H9 (cell line): Measurements from ENCODE around the gene MAN1A1. TPM values are rescaled to one million over a fixed set of nuclear protein-coding genes. Genes with fewer than 3 reads are reported as not detected.

Source experiments
- DNase-seq: peaks from one replicate; pipeline ENCODE4 v3.0.0-alpha.2; 2017
- H2AFZ ChIP-seq: one replicate; pipeline ENCODE4 v1.6.1; 2013; ENCODE audit warnings: mild to moderate bottlenecking, low read length, control low read depth, moderate library complexity
- H2AK5ac ChIP-seq: 2 replicates; pipeline ENCODE4 v1.6.1; 2013; ENCODE audit warnings: low read length, control low read depth, mixed read lengths; ENCODE audit not compliant: insufficient read length
- H2BK120ac ChIP-seq: one replicate; pipeline ENCODE4 v1.6.1; 2013; ENCODE audit warnings: low read depth, mild to moderate bottlenecking, low read length, control low read depth, inconsistent platforms; ENCODE audit not compliant: poor library complexity, severe bottlenecking
- H2BK12ac ChIP-seq: 2 replicates; pipeline ENCODE4 v1.6.1; 2013; ENCODE audit warnings: low read length, control low read depth, mixed read lengths, low read depth; ENCODE audit not compliant: insufficient read length
- H2BK15ac ChIP-seq: 2 replicates; pipeline ENCODE4 v1.6.1; 2013; ENCODE audit warnings: low read depth, low read length, control low read depth
- H2BK20ac ChIP-seq: one replicate; pipeline ENCODE4 v1.6.1; 2013; ENCODE audit warnings: low read depth, mild to moderate bottlenecking, low read length, control low read depth, inconsistent platforms; ENCODE audit not compliant: poor library complexity, severe bottlenecking
- H2BK5ac ChIP-seq: 2 replicates; pipeline ENCODE4 v1.6.1; 2013; ENCODE audit warnings: low read length, control low read depth, mixed read lengths; ENCODE audit not compliant: insufficient read length
- H3K14ac ChIP-seq: 2 replicates; pipeline ENCODE4 v1.6.1; 2013; ENCODE audit warnings: low read length, control low read depth; ENCODE audit not compliant: insufficient read depth
- H3K18ac ChIP-seq: 2 replicates; pipeline ENCODE4 v1.6.1; 2013; ENCODE audit warnings: low read depth, mild to moderate bottlenecking, mixed read lengths, low read length, control low read depth; ENCODE audit not compliant: insufficient read length
- H3K23ac ChIP-seq: 2 replicates; pipeline ENCODE4 v1.6.1; 2013; ENCODE audit warnings: low read length, control low read depth, mixed read lengths, low read depth; ENCODE audit not compliant: insufficient read length
- H3K23me2 ChIP-seq: 2 replicates; pipeline ENCODE4 v1.6.1; 2013; ENCODE audit warnings: low read depth, mild to moderate bottlenecking, mixed read lengths, low read length, control low read depth; ENCODE audit not compliant: insufficient read length, poor library complexity, severe bottlenecking
- H3K27ac ChIP-seq: 2 replicates; pipeline ENCODE4 v1.5.1; 2013; ENCODE audit warnings: low read length, control low read depth, mixed read lengths, low read depth; ENCODE audit not compliant: insufficient read length
- H3K27me3 ChIP-seq: 2 replicates; pipeline ENCODE4 v1.6.1; 2013; ENCODE audit warnings: low read length, control low read depth, inconsistent platforms; ENCODE audit not compliant: insufficient read depth
- H3K4ac ChIP-seq: 2 replicates; pipeline ENCODE4 v1.6.1; 2013; ENCODE audit warnings: low read depth, mild to moderate bottlenecking, control low read depth, inconsistent platforms, low read length, moderate library complexity
- H3K4me1 ChIP-seq: 2 replicates; pipeline ENCODE4 v1.6.1; 2013; ENCODE audit warnings: low read length, control low read depth, inconsistent platforms; ENCODE audit not compliant: insufficient read depth
- H3K4me2 ChIP-seq: 2 replicates; pipeline ENCODE4 v1.6.1; 2013; ENCODE audit warnings: low read length, control low read depth, mixed read lengths; ENCODE audit not compliant: insufficient read length, insufficient read depth
- H3K56ac ChIP-seq: 2 replicates; pipeline ENCODE4 v1.6.1; 2013; ENCODE audit warnings: low read depth, mild to moderate bottlenecking, mixed read lengths, low read length, control low read depth; ENCODE audit not compliant: insufficient read length
- H3K79me1 ChIP-seq: 2 replicates; pipeline ENCODE4 v1.6.1; 2013; ENCODE audit warnings: low read depth, mild to moderate bottlenecking, moderate library complexity, low read length, control low read depth, inconsistent platforms; ENCODE audit not compliant: insufficient read depth, poor library complexity, severe bottlenecking
- H3K79me2 ChIP-seq: 2 replicates; pipeline ENCODE4 v1.6.1; 2013; ENCODE audit warnings: low read length, control low read depth, inconsistent platforms; ENCODE audit not compliant: insufficient read depth
- H3K9ac ChIP-seq: 2 replicates; pipeline ENCODE4 v1.6.1; 2013; ENCODE audit warnings: low read length, control low read depth, mixed read lengths; ENCODE audit not compliant: insufficient read length; ENCODE audit errors: extremely low read depth
- H3K9me3 ChIP-seq: one replicate; pipeline ENCODE4 v1.6.1; 2013; ENCODE audit warnings: low read depth, low read length, inconsistent platforms; ENCODE audit not compliant: control insufficient read depth
- H3T11ph ChIP-seq: one replicate; pipeline ENCODE4 v1.6.1; 2013; ENCODE audit warnings: mild to moderate bottlenecking, low read length, control low read depth, inconsistent platforms
- H4K20me1 ChIP-seq: one replicate; pipeline ENCODE4 v1.6.1; 2013; ENCODE audit not compliant: control insufficient read depth, insufficient read length, insufficient read depth
- H4K5ac ChIP-seq: 2 replicates; pipeline ENCODE4 v1.6.1; 2013; ENCODE audit warnings: low read depth, mild to moderate bottlenecking, mixed read lengths, low read length, control low read depth; ENCODE audit not compliant: insufficient read length
- H4K8ac ChIP-seq: replicated peaks from 2 replicates; pipeline ENCODE4 v1.6.1; 2013; ENCODE audit warnings: low read length, control low read depth, mixed read lengths, low read depth; ENCODE audit not compliant: insufficient read length
- H4K91ac ChIP-seq: 2 replicates; pipeline ENCODE4 v1.6.1; 2013; ENCODE audit warnings: low read depth, mild to moderate bottlenecking, moderate library complexity, mixed read lengths, low read length, control low read depth; ENCODE audit not compliant: insufficient read length
- H3K27ac Mint-ChIP-seq, 3 experiments: 2 replicates in 2 of 3; 3 replicates in 1 of 3; pipeline ENCODE4 v1.8.0; 2020 to 2021; ENCODE audit warnings: mixed read lengths in 3 of 3, mild to moderate bottlenecking in 1 of 3, moderate library complexity in 1 of 3
- H3K27me3 Mint-ChIP-seq: 2 replicates; pipeline ENCODE4 v1.8.0; 2021; ENCODE audit warnings: low read depth, mild to moderate bottlenecking, moderate library complexity, mixed read lengths
- H3K36me3 Mint-ChIP-seq, 3 experiments: 2 replicates in 2 of 3; 3 replicates in 1 of 3; pipeline ENCODE4 v1.8.0; 2020 to 2021; ENCODE audit warnings: low read depth in 3 of 3, mixed read lengths in 3 of 3; ENCODE audit not compliant: insufficient read depth in 1 of 3
- H3K4me1 Mint-ChIP-seq, 2 experiments: 2 replicates each; pipeline ENCODE4 v1.8.0; 2020; ENCODE audit warnings: mixed read lengths in 2 of 2
- H3K4me3 Mint-ChIP-seq, 2 experiments: 2 replicates in 1 of 2; 3 replicates in 1 of 2; pipeline ENCODE4 v1.8.0; 2020 to 2021; ENCODE audit warnings: mild to moderate bottlenecking in 2 of 2, mixed read lengths in 2 of 2, moderate library complexity in 1 of 2
- H3K9me3 Mint-ChIP-seq, 2 experiments: 2 replicates in 1 of 2; 3 replicates in 1 of 2; pipeline ENCODE4 v1.8.0; 2020; ENCODE audit warnings: mild to moderate bottlenecking in 2 of 2, mixed read lengths in 2 of 2, moderate library complexity in 1 of 2
- CTCF ChIP-seq: fragments of 200-600 bp; sonication (generic); conservative IDR thresholded peaks from 3 replicates; pipeline ENCODE4 v1.8.0; 2021; ENCODE audit warnings: antibody characterized with exemption, mild to moderate bottlenecking
- WGBS: extraction: QIAGEN DNeasy Blood & Tissue Kit; methylation state at CpG from one replicate; pipeline ENCODE4 v1.1.7; 2013; ENCODE audit warnings: missing lambda C conversion rate, low lambda C conversion rate, mixed read lengths; ENCODE audit not compliant: insufficient read length; ENCODE audit errors: extremely low coverage; 5-methylcytosine and 5-hydroxymethylcytosine counted together
- total RNA-seq: library from RNA; stranded (reverse); gene quantifications from 2 replicates; pipeline ENCODE4 v1.2.1, GENCODE V29; 2021

Gene MAN1A1
- total RNA-seq, 1 experiment from 2014 or later = 1.6 TPM

- Histone ChIP-seq H2BK5ac (no peak overlapping the region), H3K27me3 (no peaks in the 10 kb centered on the region), H3K79me1 (no peaks in the 10 kb centered on the region), H3K23me2 (no peaks in the 10 kb centered on the region), H3K9ac (no peak overlapping the region), H3K4me1 (no peaks in the 10 kb centered on the region), H4K8ac (no peak overlapping the region), H3K4ac (no peak overlapping the region), H3K4me2 (no peak overlapping the region), H2BK12ac (no peak overlapping the region), H3K56ac (no peak overlapping the region), H2AFZ (no peak overlapping the region), H2BK15ac (no peak overlapping the region), H3K14ac (no peak overlapping the region), H3T11ph (no peak overlapping the region), H3K79me2 (no peaks in the 10 kb centered on the region), H3K9me3 (no peaks in the 10 kb centered on the region), H2BK20ac (no peak overlapping the region), H2AK5ac (no peak overlapping the region), H4K20me1 (no peaks in the 10 kb centered on the region), H2BK120ac (no peak overlapping the region), H4K91ac (no peak overlapping the region), H4K5ac (no peak overlapping the region), H3K27ac (no peak overlapping the region), H3K18ac (no peak overlapping the region), H3K23ac (no peak overlapping the region)
- Mint-ChIP-seq H3K36me3 (no peaks in the 10 kb centered on the region; a peak in 1 of 7 replicates), H3K27me3 (no peaks in the 10 kb centered on the region; the same call in 1 of the 2 replicates), H3K4me3 (no peak overlapping the region), H3K4me1 (peaks cover 11 to 17% of the 10 kb centered on the region in 2 experiments; a peak in 3 of 4 replicates), H3K27ac (no peak overlapping the region), H3K9me3 (no peaks in the 10 kb centered on the region)
- TF ChIP-seq CTCF = no peak
- no peak for DNase-seq
- no CpG with 5 or more reads among the region's 9 CpGs for WGBS
Observed at GRCh38 chr6:119142041-119142440, 207.5 kb downstream of the MAN1A1 start.
